Keratinocyte (primary cell): ENCODE measurements around the gene IFIT2. TPM values are rescaled to one million over a fixed set of nuclear protein-coding genes. Genes with fewer than 3 reads are reported as not detected.

Source experiments
- DNase-seq: peaks from one replicate; pipeline ENCODE4 v3.0.0-alpha.2; 2011; ENCODE audit warnings: low read depth, missing footprints, low spot score
- FAIRE-seq: peaks from 2 replicates; lab custom pipeline; 2011; peaks lifted over from hg19 to GRCh38; lab: Jason Lieb, UNC
- H2AFZ ChIP-seq: 2 replicates; pipeline ENCODE4 v1.6.0; 2012; ENCODE audit warnings: low read length, control low read depth, inconsistent platforms; ENCODE audit not compliant: control insufficient read depth
- H3K27ac ChIP-seq: 2 replicates; pipeline ENCODE4 v1.5.1; 2011; ENCODE audit warnings: low read length; ENCODE audit not compliant: control insufficient read depth, insufficient read depth
- H3K27me3 ChIP-seq: 3 replicates; pipeline ENCODE4 v1.6.0; 2011; ENCODE audit warnings: low read length; ENCODE audit not compliant: control insufficient read depth, insufficient read depth; ENCODE audit errors: extremely low read depth
- H3K36me3 ChIP-seq, 2 experiments: 2 replicates in 1 of 2; 3 replicates in 1 of 2; pipeline ENCODE4 v1.5.1; 2011; ENCODE audit warnings: low read length in 2 of 2, mild to moderate bottlenecking in 1 of 2; ENCODE audit not compliant: control insufficient read depth in 2 of 2, insufficient read depth in 2 of 2; ENCODE audit errors: extremely low read depth in 1 of 2
- H3K4me1 ChIP-seq: 3 replicates; pipeline ENCODE4 v1.5.1; 2011; ENCODE audit warnings: low read length; ENCODE audit not compliant: control insufficient read depth, insufficient read depth; ENCODE audit errors: extremely low read depth
- H3K4me2 ChIP-seq: 3 replicates; pipeline ENCODE4 v1.6.0; 2011; ENCODE audit warnings: low read depth, low read length; ENCODE audit not compliant: control insufficient read depth, insufficient read depth; ENCODE audit errors: extremely low read depth
- H3K4me3 ChIP-seq, 3 experiments: fragments of 200-600 bp in 1 of 3; sonication (generic) in 1 of 3; 2 replicates in 2 of 3; 3 replicates in 1 of 3; pipeline ENCODE4 v1.5.1; 2011 to 2016; ENCODE audit warnings: low read length in 3 of 3, mild to moderate bottlenecking in 3 of 3, control low read depth in 2 of 3, inconsistent platforms in 1 of 3, low read depth in 1 of 3, mixed read lengths in 1 of 3, mixed run types in 1 of 3, moderate library complexity in 1 of 3; ENCODE audit not compliant: control insufficient read depth in 2 of 3, insufficient read depth in 2 of 3; ENCODE audit errors: extremely low read depth in 1 of 3
- H3K79me2 ChIP-seq: 2 replicates; pipeline ENCODE4 v1.6.0; 2012; ENCODE audit warnings: low read length; ENCODE audit not compliant: control insufficient read depth, insufficient read depth
- H3K9ac ChIP-seq: 3 replicates; pipeline ENCODE4 v1.6.0; 2011; ENCODE audit warnings: low read length; ENCODE audit not compliant: control insufficient read depth, insufficient read depth; ENCODE audit errors: extremely low read depth
- H3K9me1 ChIP-seq: 3 replicates; pipeline ENCODE4 v1.6.0; 2011; ENCODE audit warnings: low read length; ENCODE audit not compliant: control insufficient read depth, insufficient read depth; ENCODE audit errors: extremely low read depth
- H3K9me3 ChIP-seq: 2 replicates; pipeline ENCODE4 v1.5.1; 2012; ENCODE audit warnings: low read depth, low read length; ENCODE audit not compliant: control insufficient read depth
- H4K20me1 ChIP-seq: 3 replicates; pipeline ENCODE4 v1.6.0; 2011; ENCODE audit warnings: low read length; ENCODE audit not compliant: control insufficient read depth, insufficient read depth; ENCODE audit errors: extremely low read depth
- CTCF ChIP-seq, 3 experiments: IDR thresholded peaks in 1 of 3; conservative IDR thresholded peaks in 1 of 3; optimal IDR thresholded peaks in 1 of 3; 2 replicates in 2 of 3; 3 replicates in 1 of 3; pipeline versions ENCODE3 to v1.5.1; 2011; ENCODE audit warnings: low read length in 3 of 3, mild to moderate bottlenecking in 3 of 3, moderate library complexity in 2 of 3, control low read depth in 1 of 3, inconsistent platforms in 1 of 3; ENCODE audit not compliant: insufficient read depth in 2 of 3; ENCODE audit errors: extremely low read depth in 1 of 3
- EZH2 ChIP-seq: IDR thresholded peaks from one replicate; pipeline ENCODE4 v1.6.1; 2012; ENCODE audit warnings: inconsistent platforms, mild to moderate bottlenecking, low read length, moderate library complexity
- dilution Hi-C: fragments of 300-500 bp; cut with MboI; formaldehyde crosslinking; loops from one replicate; pipeline ENCODE4 v1.7.0; 2020; ENCODE audit warnings: low sequenced_read_pairs; ENCODE audit not compliant: extremely low pct_ligation_motif_present
- polyA plus RNA-seq, 5 experiments: library from polyadenylated mRNA; depleted of rRNA in 3 of 5; stranded (reverse) in 3 of 5; stranded (forward) in 1 of 5; unstranded in 1 of 5; fragments of >200 nt; gene quantifications; 1 replicate in 1 of 5; 2 replicates in 3 of 5; 3 replicates in 1 of 5; pipeline versions ENCODE4 v1.2.1 to v1.2.3, GENCODE V29; 2011 to 2012; ENCODE audit warnings: missing spikeins in 2 of 5, low read depth in 1 of 5, low replicate concordance in 1 of 5

Gene IFIT2
- polyA plus RNA-seq, 1 donor (not counting 4 experiments of a cell fraction or from before 2014, with no cell fraction given): 3.9 TPM

DNA sequence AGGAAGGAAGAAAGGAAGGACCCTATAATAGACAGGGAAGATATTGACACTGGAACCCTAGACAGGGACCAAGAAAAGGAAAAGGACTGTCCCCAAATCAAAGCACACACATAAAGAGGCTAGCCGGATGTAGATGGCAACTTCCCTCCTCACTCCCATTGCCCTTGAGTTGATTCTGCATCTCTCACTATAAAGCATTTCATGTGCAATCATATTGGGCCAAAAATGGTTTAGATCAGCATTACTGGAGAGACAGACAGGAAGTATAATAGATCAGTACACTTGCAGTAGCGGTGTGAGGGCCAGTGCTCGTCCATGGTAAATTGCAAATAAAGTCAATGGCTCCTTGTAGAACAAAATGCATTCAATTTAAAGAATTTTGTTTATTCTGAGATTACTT is 34.4 kb downstream of the IFIT2 start:
- H4K20me1 ChIP-seq: no peaks in the 10 kb centered on the region
- H3K9me3 ChIP-seq: no peaks in the 10 kb centered on the region
- FAIRE-seq: no peak
- H3K36me3 ChIP-seq: peaks cover 0 to 7% of the 10 kb centered on the region in 2 experiments
- no peak for DNase-seq
- H3K79me2 ChIP-seq: peaks cover 4% of the 10 kb centered on the region
- TF ChIP-seq CTCF (optimal IDR thresholded peaks at IDR 0.05 in 1 of 3, IDR thresholded peaks at IDR 0.05 in 1 of 3, conservative IDR thresholded peaks at IDR 0.05 in 1 of 3; ENCODE audit: extremely low read depth in 1 of 3, insufficient read depth in 2 of 3, low read length in 3 of 3): no peak
- TF ChIP-seq EZH2: no peak
- H3K4me1 ChIP-seq: peaks cover 33% of the 10 kb centered on the region
- dilution Hi-C loops: no loop called here
- H3K4me2 ChIP-seq: no peak overlapping the region
- H2AFZ ChIP-seq: no peak overlapping the region
- H3K9ac ChIP-seq: no peak overlapping the region
- no peaks in the 10 kb centered on the region for H3K27me3 ChIP-seq
- H3K9me1 ChIP-seq: no peaks in the 10 kb centered on the region
- H3K27ac ChIP-seq: no peak overlapping the region
- H3K4me3 ChIP-seq: no peak overlapping the region

DNA sequence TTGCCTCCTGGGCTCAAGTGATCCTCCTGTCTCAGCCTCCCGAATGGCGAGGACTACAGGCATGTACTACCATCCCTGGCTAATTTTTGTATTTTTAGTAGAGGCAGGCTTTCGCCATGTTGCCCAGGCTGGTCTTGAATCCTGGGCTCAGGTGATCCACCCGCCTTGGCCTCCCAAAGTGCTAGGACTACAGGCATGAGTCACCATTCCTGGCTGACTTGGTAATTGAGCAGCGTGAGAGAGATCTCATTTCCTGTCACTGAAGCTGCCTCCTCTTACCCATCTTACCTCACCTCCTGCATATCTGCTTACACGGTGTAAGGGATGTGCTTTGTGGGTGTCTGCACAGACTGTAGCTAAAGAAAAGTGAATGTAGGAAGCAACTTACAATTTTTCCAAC is 35.6 kb downstream of the IFIT2 start:
- no peaks in the 10 kb centered on the region for H4K20me1 ChIP-seq
- H3K4me2 ChIP-seq: peak overlapping the region; percentile 30
- H3K4me1 ChIP-seq: peaks cover 27% of the 10 kb centered on the region
- no peaks in the 10 kb centered on the region for H3K9me3 ChIP-seq
- H2AFZ ChIP-seq: peak overlapping the region; percentile 34
- DNase-seq: peak; percentile 54
- H3K27me3 ChIP-seq: no peaks in the 10 kb centered on the region
- FAIRE-seq: peak; percentile 93
- dilution Hi-C loops: no loop called here
- peak overlapping the region; percentile 22 for H3K9ac ChIP-seq
- H3K4me3 ChIP-seq: no peak overlapping the region
- H3K36me3 ChIP-seq: peaks cover 0 to 7% of the 10 kb centered on the region in 2 experiments
- TF ChIP-seq CTCF (optimal IDR thresholded peaks at IDR 0.05 in 1 of 3, IDR thresholded peaks at IDR 0.05 in 1 of 3, conservative IDR thresholded peaks at IDR 0.05 in 1 of 3; ENCODE audit: extremely low read depth in 1 of 3, insufficient read depth in 2 of 3, low read length in 3 of 3) (no peak), EZH2 (no peak)
- peaks cover 4% of the 10 kb centered on the region for H3K79me2 ChIP-seq
- H3K9me1 ChIP-seq: no peaks in the 10 kb centered on the region
- H3K27ac ChIP-seq: peak overlapping the region; percentile 51
